ENCODE measurements around the gene MEGF9.

DNA sequence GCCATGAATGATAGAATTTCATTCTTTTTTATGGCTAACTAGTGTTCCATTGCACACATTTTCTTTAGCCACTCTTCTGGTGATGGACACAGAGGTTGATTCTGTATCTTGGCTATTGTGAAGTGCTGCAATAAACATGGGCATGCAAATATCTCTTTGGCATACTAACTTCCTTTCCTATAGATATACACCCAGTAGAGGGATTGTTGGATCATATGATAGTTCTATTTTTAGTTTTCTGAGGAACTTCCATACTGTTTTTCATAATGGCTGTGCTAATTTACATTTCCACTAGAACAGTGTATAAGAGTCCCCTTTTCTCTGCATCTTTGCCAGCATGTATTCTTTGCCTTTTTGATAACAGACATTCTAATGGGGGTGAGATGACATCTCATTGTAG is 83.9 kb downstream of the MEGF9 start:
- no peak for TF ChIP-seq CTCF (IDR thresholded peaks at IDR 0.05)
- no peak for TF ChIP-seq EZH2 (IDR thresholded peaks at IDR 0.05; ENCODE audit: borderline replicate concordance, insufficient read depth, low read depth, low read length, poor library complexity, severe bottlenecking)
